Endothelial cell of umbilical vein (primary cell): ENCODE measurements around the gene UHRF1. TPM values are rescaled to one million over a fixed set of nuclear protein-coding genes. Genes with fewer than 3 reads are reported as not detected.

Source experiments
- BruUV-seq: library from RNA; stranded (reverse); fragments of 400-500 nt; replicated peaks from 2 replicates; lab custom pipeline; 2021; lab: Mats Ljungman, UMichigan
- CTCF ChIA-PET: fragments of 300-600, 350-600 bp; sonication (Branson Sonifier 250); formaldehyde crosslinking; loops from one replicate; lab custom pipeline; 2021; ENCODE audit warnings: antibody characterized with exemption, inconsistent platforms; lab: Charles Lee
- POLR2A ChIA-PET: fragments of 300-600, 350-600 bp; sonication (Branson Sonifier 250); formaldehyde crosslinking; loops from one replicate; lab custom pipeline; 2021; ENCODE audit warnings: antibody characterized with exemption, inconsistent platforms; lab: Charles Lee
- DNase-seq: peaks from one replicate; pipeline ENCODE4 v3.0.0-alpha.2; 2011; ENCODE audit warnings: low read depth, low spot score
- FAIRE-seq: peaks from 2 replicates; lab custom pipeline; 2011; peaks lifted over from hg19 to GRCh38; lab: Jason Lieb, UNC
- H2AFZ ChIP-seq: 2 replicates; pipeline ENCODE4 v1.6.0; 2012; ENCODE audit warnings: low read depth, low read length, control low read depth, inconsistent platforms
- H3K27ac ChIP-seq: 2 replicates; pipeline ENCODE4 v1.5.1; 2011; ENCODE audit warnings: low read depth, mild to moderate bottlenecking, control low read depth, low read length, moderate library complexity; ENCODE audit not compliant: insufficient read depth
- H3K27me3 ChIP-seq, 2 experiments: 2 replicates each; pipeline versions ENCODE4 v1.6.0 to v1.6.1; 2011; ENCODE audit warnings: low read length in 2 of 2, mixed read lengths in 1 of 2; ENCODE audit not compliant: control insufficient read depth in 2 of 2, insufficient read depth in 2 of 2
- H3K36me3 ChIP-seq, 2 experiments: 2 replicates in 1 of 2; 3 replicates in 1 of 2; pipeline ENCODE4 v1.5.1; 2011; ENCODE audit warnings: low read length in 2 of 2, mild to moderate bottlenecking in 1 of 2, moderate library complexity in 1 of 2; ENCODE audit not compliant: control insufficient read depth in 2 of 2, insufficient read depth in 2 of 2; ENCODE audit errors: extremely low read depth in 1 of 2
- H3K4me1 ChIP-seq: 3 replicates; pipeline ENCODE4 v1.5.1; 2011; ENCODE audit warnings: mild to moderate bottlenecking, low read length; ENCODE audit not compliant: control insufficient read depth, insufficient read depth; ENCODE audit errors: extremely low read depth
- H3K4me2 ChIP-seq: 2 replicates; pipeline ENCODE4 v1.6.1; 2011; ENCODE audit warnings: low read length, control low read depth, mixed read lengths; ENCODE audit not compliant: insufficient read depth
- H3K4me3 ChIP-seq, 3 experiments: fragments of 200-600 bp in 1 of 3; sonication (generic), shearing (Covaris generic) in 1 of 3; replicated peaks in 1 of 3; 2 replicates each; pipeline ENCODE4 v1.5.1; 2011 to 2016; ENCODE audit warnings: control low read depth in 3 of 3, low read length in 3 of 3, mild to moderate bottlenecking in 2 of 3, inconsistent platforms in 1 of 3, low read depth in 1 of 3, moderate library complexity in 1 of 3; ENCODE audit not compliant: insufficient read depth in 1 of 3
- H3K79me2 ChIP-seq: 2 replicates; pipeline ENCODE4 v1.6.0; 2012; ENCODE audit warnings: low read length, inconsistent platforms; ENCODE audit not compliant: control insufficient read depth, insufficient read depth
- H3K9ac ChIP-seq: replicated peaks from 2 replicates; pipeline ENCODE3; 2011; ENCODE audit warnings: low read length, control low read depth; ENCODE audit not compliant: insufficient read depth; ENCODE audit errors: extremely low read depth
- H3K9me1 ChIP-seq: replicated peaks from 3 replicates; pipeline ENCODE4 v1.6.0; 2011; ENCODE audit warnings: mild to moderate bottlenecking, low read length; ENCODE audit not compliant: control insufficient read depth, insufficient read depth; ENCODE audit errors: extremely low read depth
- H3K9me3 ChIP-seq: replicated peaks from 2 replicates; pipeline ENCODE4 v1.5.1; 2012; ENCODE audit warnings: low read length, inconsistent platforms; ENCODE audit not compliant: control insufficient read depth, insufficient read depth
- H4K20me1 ChIP-seq: replicated peaks from 2 replicates; pipeline ENCODE3; 2011; ENCODE audit warnings: mild to moderate bottlenecking, low read length; ENCODE audit not compliant: control insufficient read depth, insufficient read depth; ENCODE audit errors: extremely low read depth
- EZH2 ChIP-seq: IDR thresholded peaks from 2 replicates; pipeline ENCODE4 v1.6.1; 2012; ENCODE audit warnings: borderline replicate concordance, low read depth, mild to moderate bottlenecking, moderate library complexity, low read length, inconsistent platforms; ENCODE audit not compliant: severe bottlenecking
- FOS ChIP-seq: IDR thresholded peaks from 2 replicates; pipeline ENCODE4 v1.6.1; 2011; ENCODE audit warnings: mild to moderate bottlenecking, low read length, moderate library complexity, borderline replicate concordance; ENCODE audit not compliant: insufficient read depth
- GATA2 ChIP-seq: IDR thresholded peaks from 2 replicates; pipeline ENCODE4 v1.7.0; 2011; ENCODE audit warnings: low read depth, mild to moderate bottlenecking, moderate library complexity, mixed read lengths, low read length; ENCODE audit not compliant: insufficient read length, insufficient read depth
- JUN ChIP-seq: IDR thresholded peaks from 2 replicates; pipeline ENCODE4 v1.6.1; 2011; ENCODE audit warnings: borderline replicate concordance, low read depth; ENCODE audit not compliant: insufficient read length, insufficient read depth
- MYC ChIP-seq: IDR thresholded peaks from one replicate; pipeline ENCODE4 v1.6.1; 2011; ENCODE audit warnings: mild to moderate bottlenecking, low read depth, low read length
- POLR2A ChIP-seq: IDR thresholded peaks from 2 replicates; pipeline ENCODE4 v1.6.1; 2012; ENCODE audit warnings: low read depth, mild to moderate bottlenecking, control low read depth, low read length
- POLR2AphosphoS5 ChIP-seq: IDR thresholded peaks from 2 replicates; pipeline ENCODE4 v1.6.1; 2012; ENCODE audit warnings: low read depth, mild to moderate bottlenecking, control low read depth, low read length, moderate library complexity; ENCODE audit not compliant: insufficient read depth
- dilution Hi-C: fragments of 300-500 bp; cut with MboI; formaldehyde crosslinking; loops from one replicate; pipeline ENCODE4 v1.15.0; 2019; ENCODE audit warnings: low sequenced_read_pairs; ENCODE audit not compliant: extremely low pct_ligation_motif_present
- intact Hi-C: fragments of 100-400 bp; cut with micrococcal nuclease; formaldehyde crosslinking; loops from one replicate; pipeline ENCODE4 v1.10.0; 2022
- polyA plus RNA-seq, 4 experiments: library from polyadenylated mRNA; depleted of rRNA in 3 of 4; stranded (reverse) in 3 of 4; unstranded in 1 of 4; fragments of >200 nt; gene quantifications; 2 replicates each; pipeline versions ENCODE4 v1.2.1 to v1.2.3, GENCODE V29; 2011 to 2012; ENCODE audit warnings: missing spikeins in 1 of 4
- total RNA-seq: library from RNA; stranded (reverse); gene quantifications from 2 replicates; pipeline ENCODE4 v1.2.3, GENCODE V29; 2021
- TF ChIP-seq, protein P1 (sequence below), 2 donors: IDR thresholded peaks; 1 replicate in 1 of 2; 2 replicates in 1 of 2; pipeline ENCODE4 v1.5.1; 2011; ENCODE audit warnings: low read length in 2 of 2, mild to moderate bottlenecking in 2 of 2, moderate library complexity in 2 of 2, control low read depth in 1 of 2, inconsistent platforms in 1 of 2, low read depth in 1 of 2; ENCODE audit not compliant: insufficient read depth in 1 of 2; ENCODE audit errors: extremely low read depth in 1 of 2
- TF ChIP-seq, protein P2 (sequence below): IDR thresholded peaks from 2 replicates; pipeline ENCODE4 v1.6.1; 2011; ENCODE audit not compliant: insufficient read depth, insufficient read length

The UHRF1 gene
- total and polyA plus RNA-seq, 2 donors (not counting 3 experiments of a cell fraction or from before 2014, with no cell fraction given) = 13.3 to 76.8 TPM

DNA sequence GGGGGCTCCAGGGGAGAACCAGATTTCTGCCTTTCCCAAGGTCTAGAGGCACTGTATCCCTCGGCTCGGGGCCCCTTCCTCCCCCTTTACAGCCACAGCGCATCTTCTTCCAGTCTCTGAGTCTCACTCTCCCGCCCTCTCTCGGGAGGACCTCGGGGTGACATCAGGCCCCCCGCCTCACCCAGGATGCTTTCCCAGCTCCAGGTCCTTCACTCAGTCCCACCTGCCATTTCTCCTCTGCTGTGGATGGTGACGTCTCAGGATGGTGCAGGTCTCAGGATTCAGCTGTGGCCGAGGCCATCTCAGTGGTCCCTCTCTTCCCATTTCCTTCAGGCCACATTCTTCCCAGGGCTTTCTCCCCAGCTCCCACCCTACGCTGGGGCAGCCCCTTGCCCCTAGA, 46.0 kb downstream of the UHRF1 start:
- Histone ChIP-seq H3K36me3 (peaks cover 0 to 6% of the 10 kb centered on the region in 2 experiments), H3K4me1 (no peaks in the 10 kb centered on the region), H3K9me1 (no peaks in the 10 kb centered on the region), H3K27ac (no peak overlapping the region), H3K79me2 (no peaks in the 10 kb centered on the region), H2AFZ (no peak overlapping the region), H3K27me3 (no peaks in the 10 kb centered on the region), H4K20me1 (no peaks in the 10 kb centered on the region), H3K4me3 (no peak overlapping the region), H3K9me3 (no peaks in the 10 kb centered on the region), H3K9ac (no peak overlapping the region), H3K4me2 (no peak overlapping the region)
- BruUV-seq = no TSS peak
- dilution Hi-C loops (no loop called here), intact Hi-C loops (no loop called here)
- POLR2A ChIA-PET = no interaction called here
- CTCF ChIA-PET = interaction anchor here (0.7 kb wide), 1 partner anchor 50 kb away, joined by 3 read pairs; no protein-coding TSS in a partner anchor
- TF ChIP-seq FOS = no peak
- TF ChIP-seq JUN = no peak
- no peak for TF ChIP-seq POLR2AphosphoS5
- no peak for TF ChIP-seq POLR2A
- TF ChIP-seq GATA2 = no peak
- TF ChIP-seq EZH2 = no peak
- TF ChIP-seq, protein P1, sequence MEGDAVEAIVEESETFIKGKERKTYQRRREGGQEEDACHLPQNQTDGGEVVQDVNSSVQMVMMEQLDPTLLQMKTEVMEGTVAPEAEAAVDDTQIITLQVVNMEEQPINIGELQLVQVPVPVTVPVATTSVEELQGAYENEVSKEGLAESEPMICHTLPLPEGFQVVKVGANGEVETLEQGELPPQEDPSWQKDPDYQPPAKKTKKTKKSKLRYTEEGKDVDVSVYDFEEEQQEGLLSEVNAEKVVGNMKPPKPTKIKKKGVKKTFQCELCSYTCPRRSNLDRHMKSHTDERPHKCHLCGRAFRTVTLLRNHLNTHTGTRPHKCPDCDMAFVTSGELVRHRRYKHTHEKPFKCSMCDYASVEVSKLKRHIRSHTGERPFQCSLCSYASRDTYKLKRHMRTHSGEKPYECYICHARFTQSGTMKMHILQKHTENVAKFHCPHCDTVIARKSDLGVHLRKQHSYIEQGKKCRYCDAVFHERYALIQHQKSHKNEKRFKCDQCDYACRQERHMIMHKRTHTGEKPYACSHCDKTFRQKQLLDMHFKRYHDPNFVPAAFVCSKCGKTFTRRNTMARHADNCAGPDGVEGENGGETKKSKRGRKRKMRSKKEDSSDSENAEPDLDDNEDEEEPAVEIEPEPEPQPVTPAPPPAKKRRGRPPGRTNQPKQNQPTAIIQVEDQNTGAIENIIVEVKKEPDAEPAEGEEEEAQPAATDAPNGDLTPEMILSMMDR (IDR thresholded peaks at IDR 0.05; ENCODE audit: extremely low read depth in 1 of 2, insufficient read depth in 1 of 2, low read depth in 1 of 2, low read length in 2 of 2) = no peak
- TF ChIP-seq, protein P2, sequence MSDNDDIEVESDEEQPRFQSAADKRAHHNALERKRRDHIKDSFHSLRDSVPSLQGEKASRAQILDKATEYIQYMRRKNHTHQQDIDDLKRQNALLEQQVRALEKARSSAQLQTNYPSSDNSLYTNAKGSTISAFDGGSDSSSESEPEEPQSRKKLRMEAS = no peak
- TF ChIP-seq MYC = no peak
- FAIRE-seq (no peak), DNase-seq (no peak)
